ENCODE measurements around the gene CENPN. TPM values are rescaled to one million over a fixed set of nuclear protein-coding genes. Genes with fewer than 3 reads are reported as not detected.
A peak's percentile ranks its signal among the peaks of the same experiment; 100 is the strongest.

Gene CENPN
- total RNA-seq, 1 experiment from 2014 or later, result 105 TPM

GRCh38 chr16:81005610-81006161 lies 1.3 kb upstream of the CENPN start:
- ChIA-PET CTCF (interaction anchor here (1.5 kb wide), 1 partner anchor 12 kb away, joined by 7 read pairs; no protein-coding TSS in a partner anchor), POLR2A (interaction anchor here (0.5 kb wide), 1 partner anchor 1097 kb away, joined by 3 read pairs; no protein-coding TSS in a partner anchor)
- peaks cover 39% of the 10 kb centered on the region for H3K36me3 Mint-ChIP-seq (ENCODE audit: insufficient read depth, unreplicated experiment)
- H3K4me3 ChIP-seq (ENCODE audit: low read depth, low read length), result peak overlapping the region; percentile 85
- TSS peak; percentile 39 for BruUV-seq (replicated peaks)
- no peaks in the 10 kb centered on the region for H3K9me3 Mint-ChIP-seq (ENCODE audit: unreplicated experiment)
- TF ChIP-seq CTCF (IDR thresholded peaks at IDR 0.05; ENCODE audit: insufficient read depth in 1 of 2, low read depth in 1 of 2, low read length in 1 of 2, severe bottlenecking in 1 of 2, unreplicated experiment in 1 of 2), result no peak
- H3K4me1 Mint-ChIP-seq (ENCODE audit: low read depth, unreplicated experiment), result peaks cover 19% of the 10 kb centered on the region
- peaks cover 23% of the 10 kb centered on the region for H3K4me1 ChIP-seq
- peak overlapping the region; percentile 94 for H3K4me3 Mint-ChIP-seq (ENCODE audit: unreplicated experiment)
- intact Hi-C loops (cut with micrococcal nuclease; ENCODE audit: unreplicated experiment), result loop anchor here (1.0 to 10.0 kb wide), 3 partner anchors 12 to 729 kb away; no protein-coding TSS in a partner anchor
- H3K27ac Mint-ChIP-seq (ENCODE audit: unreplicated experiment), result peak overlapping the region; percentile 44
- no peaks in the 10 kb centered on the region for H3K27me3 ChIP-seq (replicated peaks; ENCODE audit: control insufficient read depth, insufficient read depth, low read length)
- DNase-seq, result no peak
- H3K27me3 Mint-ChIP-seq (ENCODE audit: insufficient read depth, unreplicated experiment), result no peaks in the 10 kb centered on the region
- H3K9me3 ChIP-seq, result no peaks in the 10 kb centered on the region
- no peaks in the 10 kb centered on the region for H3K36me3 ChIP-seq (ENCODE audit: control insufficient read depth, insufficient read depth, low read length)

DNA sequence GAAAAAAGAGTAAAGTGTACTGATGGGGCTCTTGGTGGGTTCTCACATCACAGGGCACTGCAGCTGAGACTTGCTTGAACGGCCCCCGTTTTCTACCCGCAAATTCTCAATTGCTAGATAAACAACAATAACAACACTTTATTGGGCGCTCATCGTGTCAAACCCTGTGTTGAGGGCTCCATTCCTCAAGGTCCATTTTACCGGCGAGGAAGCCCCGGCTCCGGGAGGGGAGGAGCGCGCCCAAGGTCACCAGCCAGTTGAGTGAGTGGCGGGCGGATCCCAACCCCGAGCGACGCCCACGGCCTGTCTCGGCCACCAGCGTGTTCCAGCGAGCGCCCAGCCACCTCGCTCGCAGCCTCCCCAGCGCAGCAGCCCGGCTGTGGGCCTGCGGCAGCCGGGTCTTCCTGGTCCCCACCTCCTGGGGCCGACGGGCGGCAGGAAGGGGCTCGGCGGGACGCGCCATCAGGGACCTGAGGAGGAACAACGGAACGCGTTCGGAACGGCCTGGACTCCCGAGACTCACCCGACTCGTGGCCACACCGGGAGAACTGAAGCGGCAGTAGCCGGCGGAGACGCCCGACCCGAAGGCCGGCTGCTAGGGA lies 702 bp upstream of the CENPN start:
- Mint-ChIP-seq H3K27me3 (ENCODE audit: insufficient read depth, unreplicated experiment) (no peaks in the 10 kb centered on the region), H3K4me1 (ENCODE audit: low read depth, unreplicated experiment) (peaks cover 13% of the 10 kb centered on the region), H3K4me3 (ENCODE audit: unreplicated experiment) (peak overlapping the region; percentile 94), H3K9me3 (ENCODE audit: unreplicated experiment) (no peaks in the 10 kb centered on the region), H3K27ac (ENCODE audit: unreplicated experiment) (peak overlapping the region; percentile 100), H3K36me3 (ENCODE audit: insufficient read depth, unreplicated experiment) (peaks cover 42% of the 10 kb centered on the region)
- H3K4me1 ChIP-seq, result peaks cover 18% of the 10 kb centered on the region
- H3K27me3 ChIP-seq (replicated peaks; ENCODE audit: control insufficient read depth, insufficient read depth, low read length), result no peaks in the 10 kb centered on the region
- peak overlapping the region; percentile 85 for H3K4me3 ChIP-seq (ENCODE audit: low read depth, low read length)
- intact Hi-C loops (cut with micrococcal nuclease; ENCODE audit: unreplicated experiment), result loop anchor here (1.0 to 10.0 kb wide), 3 partner anchors 13 to 728 kb away; no protein-coding TSS in a partner anchor
- peak; percentile 78 to 80 for DNase-seq
- no TSS peak for BruUV-seq (replicated peaks)
- no peaks in the 10 kb centered on the region for H3K9me3 ChIP-seq
- no peaks in the 10 kb centered on the region for H3K36me3 ChIP-seq (ENCODE audit: control insufficient read depth, insufficient read depth, low read length)
- no peak for TF ChIP-seq CTCF (IDR thresholded peaks at IDR 0.05; ENCODE audit: insufficient read depth in 1 of 2, low read depth in 1 of 2, low read length in 1 of 2, severe bottlenecking in 1 of 2, unreplicated experiment in 1 of 2)
- ChIA-PET POLR2A (interaction anchor here (0.5 to 1.1 kb wide), 9 partner anchors 9 to 308 kb away, joined by 3 to 11 read pairs (median 4); partner anchors contain the start of genes ATMIN, C16orf46 and GAN), CTCF (interaction anchor here (0.5 to 1.4 kb wide), 5 partner anchors 9 to 211 kb away, joined by 3 to 9 read pairs (median 3); partner anchors contain the start of gene ATMIN)

DNA sequence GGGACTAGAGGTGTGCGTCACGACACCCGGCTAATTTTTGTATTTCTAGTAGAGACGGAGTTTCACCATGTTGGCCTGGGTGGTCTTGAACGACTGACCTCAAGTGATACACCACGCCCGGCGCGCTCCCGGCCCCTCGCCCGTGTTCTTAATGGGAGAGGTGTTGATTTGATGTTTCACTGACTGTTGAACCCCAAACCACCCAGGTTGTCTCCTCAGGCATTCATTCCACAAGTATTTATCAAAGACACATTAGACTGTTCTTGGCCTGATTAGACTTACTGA lies 1.4 kb downstream of the CENPN start:
- no peaks in the 10 kb centered on the region for H3K36me3 ChIP-seq (ENCODE audit: control insufficient read depth, insufficient read depth, low read length)
- DNase-seq, result no peak
- POLR2A ChIA-PET, result no interaction called here
- Mint-ChIP-seq H3K27ac (ENCODE audit: unreplicated experiment) (peak overlapping the region; percentile 100), H3K27me3 (ENCODE audit: insufficient read depth, unreplicated experiment) (no peaks in the 10 kb centered on the region), H3K9me3 (ENCODE audit: unreplicated experiment) (no peaks in the 10 kb centered on the region), H3K4me1 (ENCODE audit: low read depth, unreplicated experiment) (peaks cover 7% of the 10 kb centered on the region), H3K4me3 (ENCODE audit: unreplicated experiment) (peak overlapping the region; percentile 94), H3K36me3 (ENCODE audit: insufficient read depth, unreplicated experiment) (peaks cover 59% of the 10 kb centered on the region)
- no TSS peak for BruUV-seq (replicated peaks)
- CTCF ChIA-PET, result no interaction called here
- intact Hi-C loops (cut with micrococcal nuclease; ENCODE audit: unreplicated experiment), result loop anchor here (10.0 kb wide), 1 partner anchor 726 kb away; no protein-coding TSS in a partner anchor
- no peaks in the 10 kb centered on the region for H3K27me3 ChIP-seq (replicated peaks; ENCODE audit: control insufficient read depth, insufficient read depth, low read length)
- no peak for TF ChIP-seq CTCF (IDR thresholded peaks at IDR 0.05; ENCODE audit: insufficient read depth in 1 of 2, low read depth in 1 of 2, low read length in 1 of 2, severe bottlenecking in 1 of 2, unreplicated experiment in 1 of 2)
- peak overlapping the region; percentile 85 for H3K4me3 ChIP-seq (ENCODE audit: low read depth, low read length)
- H3K4me1 ChIP-seq, result peaks cover 13% of the 10 kb centered on the region; the same call in 1 of the 2 replicates
- H3K9me3 ChIP-seq, result no peaks in the 10 kb centered on the region

Data from Caco-2 (cell line).